GM21447 (cell line): ENCODE data around the gene SAP30BP.

ENCODE experiments used
- ATAC-seq: cut with Tn5 transposase; IDR thresholded peaks from one replicate; pipeline ENCODE4 v1.9.1; 2021; ENCODE audit not compliant: unreplicated experiment

SAP30BP gene

GRCh38 chr17:75666959-75667790 lies at the start of gene SAP30BP, which contains the start of gene RECQL5:
Gene SAP30BP, plus strand, starts transcription at chr17:75667338. Its CDS starts 35 bp downstream, at chr17:75667373.
Gene RECQL5, minus strand, starts transcription at chr17:75667154. Its CDS starts 597 bp downstream, at chr17:75666557.
- peak; percentile 66 for ATAC-seq

- ATAC-seq: no peak
Measured at GRCh38 chr17:75617675-75618074, 49.5 kb upstream of the SAP30BP start.

- ATAC-seq: no peak
Measured at GRCh38 chr17:75619506-75620431, 47.4 kb upstream of the SAP30BP start.

GRCh38 chr17:75621489-75621888 lies 45.6 kb upstream of the SAP30BP start:
- ATAC-seq: no peak

DNA sequence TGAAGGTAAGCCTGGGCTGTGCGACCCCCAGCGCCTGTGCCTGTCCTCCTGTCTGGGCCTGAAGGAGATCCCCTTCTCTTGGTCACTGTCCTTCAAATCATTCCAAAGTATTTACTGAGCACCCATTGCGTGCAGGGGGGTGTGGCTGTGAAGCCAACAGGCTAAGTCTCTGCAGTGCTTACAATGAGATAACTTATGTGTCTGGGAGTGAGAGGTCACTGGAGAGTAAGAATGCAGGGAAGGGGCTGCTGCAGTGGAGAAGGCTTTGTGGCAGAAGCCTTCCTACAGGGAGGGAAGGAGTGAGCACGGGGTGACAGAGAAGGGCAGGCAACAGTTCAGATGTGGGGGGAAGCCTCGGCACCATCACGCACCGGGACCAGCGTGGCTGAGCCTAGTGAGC lies 45.1 kb upstream of the SAP30BP start:
- no peak for ATAC-seq

DNA sequence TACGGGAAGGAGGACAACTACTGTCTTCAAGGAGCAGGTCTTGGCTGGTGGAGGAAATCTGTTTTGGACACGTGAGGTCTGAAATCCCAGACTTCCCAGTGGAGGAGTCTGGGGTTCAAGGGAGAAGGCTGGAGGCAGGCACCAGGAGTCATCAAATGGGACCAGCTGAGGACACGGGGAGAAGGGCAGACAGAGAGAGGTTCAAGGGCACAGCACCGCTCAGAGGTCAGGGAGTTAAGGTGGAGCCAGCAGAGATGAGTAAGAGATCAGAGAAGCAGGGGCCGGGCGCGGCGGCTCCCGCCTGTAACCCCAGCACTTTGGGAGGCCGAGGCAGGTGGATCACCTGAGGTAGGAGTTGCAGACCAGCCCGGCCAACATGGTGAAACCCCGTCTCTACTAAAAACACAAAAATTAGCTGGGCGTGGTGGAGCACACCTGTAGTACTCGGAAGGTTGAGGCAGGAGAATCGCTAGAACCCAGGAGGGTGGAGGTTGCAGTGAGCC lies 44.3 kb upstream of the SAP30BP start:
- no peak for ATAC-seq

DNA sequence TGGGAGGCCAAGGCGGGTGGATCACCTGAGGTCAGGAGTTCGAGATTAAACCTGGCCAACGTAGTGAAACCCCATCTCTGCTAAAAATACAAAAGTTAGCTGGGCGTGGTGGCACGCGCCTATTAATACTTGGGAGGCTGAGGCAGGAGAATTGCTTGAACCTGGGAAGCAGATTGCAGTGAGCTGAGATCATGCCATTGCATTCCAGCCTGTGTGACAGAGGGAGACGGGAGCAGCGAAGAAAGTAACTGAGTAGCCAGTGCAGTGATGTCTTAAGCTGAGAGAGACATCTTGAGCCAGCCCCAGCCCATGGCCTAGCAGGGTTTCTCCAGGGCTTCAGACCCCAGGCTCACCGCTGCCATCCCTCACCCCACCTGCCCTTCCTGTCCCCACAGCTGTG lies 43.8 kb upstream of the SAP30BP start:
- no peak for ATAC-seq

GRCh38 chr17:75624021-75624420 lies 43.1 kb upstream of the SAP30BP start:
- ATAC-seq: no peak

DNA sequence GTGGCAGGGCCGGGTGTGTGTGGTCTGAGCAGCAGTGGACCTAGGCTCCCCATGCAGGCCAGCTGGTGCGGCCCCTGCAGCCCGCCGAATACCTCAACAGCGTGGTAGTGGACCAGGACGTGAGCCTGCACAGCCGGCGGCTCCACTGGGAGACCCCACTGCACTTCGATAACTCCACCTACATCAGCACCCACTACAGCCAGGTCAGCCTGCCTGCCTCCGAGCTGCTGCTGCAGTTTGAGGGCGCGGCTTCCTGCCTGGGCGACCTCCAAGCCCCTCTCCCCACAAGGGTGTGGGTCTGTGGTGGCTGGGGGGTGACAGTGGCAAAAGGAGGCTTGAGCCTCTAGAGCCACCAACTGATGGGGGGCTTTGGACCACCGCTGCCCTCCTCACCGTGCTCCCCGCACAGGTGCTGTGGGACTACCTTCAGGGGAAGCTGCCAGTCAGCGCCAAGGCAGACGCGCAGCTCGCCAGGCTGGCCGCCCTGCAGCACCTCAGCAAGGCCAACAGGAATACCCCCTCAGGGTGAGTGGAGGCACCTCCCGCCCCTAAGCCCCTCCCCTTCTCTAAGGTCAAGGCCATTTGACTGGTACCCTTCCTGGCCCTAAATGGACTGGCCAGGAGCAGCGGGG lies 42.3 kb upstream of the SAP30BP start:
- no peak for ATAC-seq

DNA sequence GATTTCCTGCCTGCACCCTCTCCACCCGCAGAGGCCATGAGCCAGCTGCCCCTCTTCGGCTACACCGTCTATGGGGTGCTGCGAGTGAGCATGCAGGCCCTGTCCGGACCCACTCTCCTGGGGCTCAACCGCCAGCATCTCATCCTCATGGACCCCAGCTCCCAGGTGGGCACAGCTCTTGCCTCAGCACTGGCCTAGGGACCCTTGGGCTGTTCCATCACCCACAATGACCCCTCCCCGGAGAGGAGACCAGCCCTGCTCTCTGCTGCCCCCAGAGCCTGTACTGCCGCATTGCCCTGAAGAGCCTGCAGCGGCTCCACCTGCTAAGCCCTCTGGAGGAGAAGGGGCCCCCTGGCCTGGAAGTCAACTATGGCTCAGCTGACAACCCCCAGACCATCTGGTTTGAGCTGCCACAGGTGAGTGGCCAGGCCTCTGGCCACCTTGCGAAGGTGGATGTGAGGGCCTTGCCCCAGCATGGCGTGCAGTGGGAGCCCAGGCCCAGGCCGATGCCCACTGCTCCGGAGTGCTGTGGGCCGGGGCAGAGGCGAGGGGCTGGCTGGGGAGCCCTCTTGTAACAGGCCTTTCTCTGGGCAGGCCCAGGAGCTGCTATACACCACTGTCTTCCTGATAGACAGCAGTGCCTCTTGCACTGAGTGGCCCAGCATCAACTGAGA lies 41.2 kb upstream of the SAP30BP start:
- ATAC-seq: no peak

- no peak for ATAC-seq
Measured at GRCh38 chr17:75626496-75627038, 40.6 kb upstream of the SAP30BP start.

GRCh38 chr17:75627094-75627493 lies 40.0 kb upstream of the SAP30BP start:
- ATAC-seq: no peak

- no peak for ATAC-seq
Measured at GRCh38 chr17:75628425-75628824, 38.7 kb upstream of the SAP30BP start.

DNA sequence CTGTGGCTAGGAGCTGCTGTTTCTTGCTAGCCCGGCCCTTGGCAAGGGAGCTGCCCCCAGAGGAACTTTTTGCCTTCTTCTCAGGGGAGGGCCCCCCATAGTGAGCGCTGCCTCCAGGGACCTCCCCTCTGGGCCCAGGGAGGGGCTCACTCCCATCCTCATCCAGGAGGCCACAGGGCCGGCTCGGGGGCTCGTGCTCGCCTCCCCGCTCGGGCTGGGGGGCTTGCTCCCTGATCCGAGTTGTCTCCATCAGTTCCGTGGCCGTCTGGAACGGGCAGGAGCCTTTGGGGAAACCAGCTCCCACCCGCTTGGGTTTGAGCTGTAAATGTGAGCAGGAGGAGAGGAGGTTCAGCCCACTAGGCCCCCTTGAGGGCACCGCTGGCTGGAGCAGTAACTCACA lies 38.0 kb upstream of the SAP30BP start:
- ATAC-seq: no peak

- no peak for ATAC-seq
Measured at GRCh38 chr17:75630071-75630917, 36.8 kb upstream of the SAP30BP start.

DNA sequence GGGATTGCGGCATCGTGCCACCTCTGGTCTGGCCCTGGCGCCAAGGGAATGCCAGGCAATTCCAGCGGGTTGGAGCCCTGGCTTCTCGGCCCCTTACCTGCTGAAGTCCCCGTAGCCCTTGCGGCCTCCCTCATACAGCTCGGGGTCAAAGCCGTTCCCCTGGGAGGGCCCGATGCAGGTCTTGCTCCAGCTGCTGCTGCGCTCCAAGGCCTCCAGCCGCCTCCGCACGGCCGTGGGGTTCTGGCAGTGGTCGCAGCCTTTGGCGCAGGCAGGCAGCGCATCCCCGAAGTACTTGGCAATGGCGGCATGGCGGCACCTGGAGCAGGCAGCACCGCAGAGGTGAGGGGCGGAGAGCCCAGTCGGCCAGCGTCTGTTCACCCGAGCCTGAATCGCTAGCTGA lies 35.8 kb upstream of the SAP30BP start:
- no peak for ATAC-seq

DNA sequence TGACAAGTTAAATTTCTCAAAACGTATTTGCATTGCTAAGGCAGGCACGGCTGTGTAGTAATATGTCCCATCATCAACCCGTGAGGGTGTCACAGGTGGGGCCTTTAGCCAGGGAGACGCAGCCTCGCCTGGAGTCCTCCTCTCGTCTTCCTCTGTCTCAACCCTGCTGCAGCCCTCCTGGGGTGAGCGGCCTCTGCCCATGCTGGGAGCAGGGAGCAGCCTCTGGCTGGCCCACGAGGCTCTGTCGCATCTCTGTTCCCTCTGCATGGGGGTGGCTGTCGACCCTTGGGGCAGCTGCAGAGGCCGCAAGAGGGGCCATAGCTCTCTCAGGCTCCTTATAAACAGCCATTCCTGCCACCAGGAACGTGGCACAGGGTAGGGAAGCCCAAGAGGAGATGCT lies 34.7 kb upstream of the SAP30BP start:
- ATAC-seq: no peak

- ATAC-seq: peak; percentile 58
Measured at GRCh38 chr17:75632863-75633485, 34.2 kb upstream of the SAP30BP start, which contains the start of gene SMIM5. Gene SMIM5, plus strand, starts transcription at chr17:75633434. Its CDS starts 6,768 bp downstream, at chr17:75640202.
